Measurements from ENCODE around the gene DPY19L1.
A peak's percentile ranks its signal among the peaks of the same experiment; 100 is the strongest.
"Not testable (repeated sequence)": the region's sequence is repeated elsewhere in the genome, so short reads cannot be mapped to it uniquely, and the experiment has no call there.

The DPY19L1 gene

GRCh38 chr7:35021445-35021844, 15.8 kb downstream of the DPY19L1 start:
- Mint-ChIP-seq H3K27ac (no peak overlapping the region), H3K27me3 (no peaks in the 10 kb centered on the region), H3K4me3 (no peak overlapping the region), H3K4me1 (peaks cover 3% of the 10 kb centered on the region), H3K9me3 (no peaks in the 10 kb centered on the region), H3K36me3 (peaks cover 3% of the 10 kb centered on the region)
- DNase-seq (ENCODE audit: low spot score in 2 of 2) (no peak), ATAC-seq (ENCODE audit: low read depth) (no peak)

DNA sequence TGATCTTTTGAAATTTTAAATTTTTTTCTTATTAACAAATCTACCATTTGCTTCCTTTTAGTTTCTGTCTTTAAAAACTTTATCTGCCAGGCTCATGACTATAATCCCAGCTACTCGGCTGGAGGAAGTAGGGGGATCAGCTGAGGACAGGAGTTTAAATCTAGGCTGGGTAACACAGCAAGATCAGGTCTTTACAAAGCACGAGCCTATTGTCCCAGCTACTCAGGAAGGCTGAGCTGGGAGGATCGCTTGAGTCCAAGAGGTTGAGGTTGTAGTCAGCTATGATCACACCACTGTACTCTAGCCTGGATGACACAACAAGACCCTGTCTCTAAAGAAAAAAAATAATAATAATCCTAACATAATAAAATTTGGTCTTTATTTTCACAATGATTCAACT, 17.5 kb downstream of the DPY19L1 start:
- peaks cover 3% of the 10 kb centered on the region for H3K4me1 Mint-ChIP-seq
- H3K9me3 Mint-ChIP-seq = no peaks in the 10 kb centered on the region
- ATAC-seq (ENCODE audit: low read depth) (no peak), DNase-seq (ENCODE audit: low spot score in 2 of 2) (no peak)
- no peak overlapping the region for H3K4me3 Mint-ChIP-seq
- peaks cover 7% of the 10 kb centered on the region for H3K36me3 Mint-ChIP-seq
- no peaks in the 10 kb centered on the region for H3K27me3 Mint-ChIP-seq
- H3K27ac Mint-ChIP-seq = no peak overlapping the region

- Mint-ChIP-seq H3K27ac (no peak overlapping the region), H3K27me3 (no peaks in the 10 kb centered on the region), H3K36me3 (peaks cover 7% of the 10 kb centered on the region), H3K4me1 (peaks cover 3% of the 10 kb centered on the region), H3K4me3 (no peak overlapping the region), H3K9me3 (no peaks in the 10 kb centered on the region)
- DNase-seq (ENCODE audit: low spot score in 2 of 2) (no peak), ATAC-seq (ENCODE audit: low read depth) (no peak)
Measured at GRCh38 chr7:35019179-35019729, 18.0 kb downstream of the DPY19L1 start.

DNA sequence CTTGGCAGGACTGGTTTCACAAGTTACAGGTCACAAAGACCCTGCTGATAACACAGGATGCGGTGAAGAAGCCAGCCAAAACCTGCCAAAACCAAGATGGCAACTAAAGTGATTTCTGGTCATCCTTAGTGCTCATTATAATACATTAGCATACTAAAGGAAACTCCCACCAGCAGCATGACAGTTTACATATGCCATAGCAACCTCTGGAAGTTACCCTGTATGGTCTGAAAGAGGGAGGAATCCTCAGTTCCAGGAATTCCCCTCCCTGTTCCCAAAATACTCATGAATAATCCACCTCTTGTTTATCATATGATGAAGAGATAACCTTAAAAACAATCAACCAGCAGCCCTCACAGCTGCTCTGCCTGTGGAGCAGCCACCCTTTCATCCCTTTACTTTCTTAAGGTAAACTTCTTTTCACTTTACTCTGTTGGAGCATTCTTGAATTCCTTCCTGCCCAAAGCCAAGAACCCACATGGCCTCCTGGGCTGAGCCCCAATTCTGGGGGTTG, 21.9 kb downstream of the DPY19L1 start:
- Mint-ChIP-seq H3K36me3 (peaks cover 16% of the 10 kb centered on the region), H3K27me3 (no peaks in the 10 kb centered on the region), H3K9me3 (no peaks in the 10 kb centered on the region), H3K27ac (no peak overlapping the region), H3K4me3 (no peak overlapping the region), H3K4me1 (peaks cover 5% of the 10 kb centered on the region)
- ATAC-seq (ENCODE audit: low read depth) = no peak
- DNase-seq (ENCODE audit: low spot score in 2 of 2) = no peak

DNA sequence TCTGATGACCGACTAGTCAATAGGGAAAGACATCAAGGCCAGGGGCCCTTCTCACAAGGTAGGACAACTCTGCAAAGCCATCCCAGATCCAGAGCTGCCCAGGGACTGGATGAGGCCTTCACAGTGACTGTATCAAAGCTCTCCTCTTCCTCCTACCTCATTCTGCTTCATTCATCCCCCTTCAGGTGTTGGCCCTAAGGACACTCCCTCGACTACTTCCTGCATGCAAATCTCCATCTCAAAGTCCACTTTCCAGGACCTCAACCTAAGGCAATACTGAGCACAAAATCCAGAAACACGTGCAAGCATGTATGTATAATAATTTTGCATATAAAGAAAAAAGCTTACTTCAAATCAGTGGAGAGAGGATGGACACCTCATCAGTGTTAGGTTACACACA, 25.1 kb downstream of the DPY19L1 start:
- Mint-ChIP-seq H3K27ac (peak overlapping the region; percentile 3), H3K4me3 (no peak overlapping the region), H3K4me1 (peaks cover 13% of the 10 kb centered on the region), H3K27me3 (no peaks in the 10 kb centered on the region), H3K9me3 (no peaks in the 10 kb centered on the region), H3K36me3 (peaks cover 22% of the 10 kb centered on the region)
- ATAC-seq (ENCODE audit: low read depth) = no peak
- DNase-seq (ENCODE audit: low spot score in 2 of 2) = no peak

GRCh38 chr7:35011085-35011484, 26.2 kb downstream of the DPY19L1 start:
- H3K36me3 Mint-ChIP-seq = peaks cover 18% of the 10 kb centered on the region
- ATAC-seq (ENCODE audit: low read depth) = no peak
- no peaks in the 10 kb centered on the region for H3K9me3 Mint-ChIP-seq
- H3K27ac Mint-ChIP-seq = no peak overlapping the region
- no peak for DNase-seq (ENCODE audit: low spot score in 2 of 2)
- H3K4me1 Mint-ChIP-seq = peaks cover 13% of the 10 kb centered on the region
- no peak overlapping the region for H3K4me3 Mint-ChIP-seq
- H3K27me3 Mint-ChIP-seq = no peaks in the 10 kb centered on the region

DNA sequence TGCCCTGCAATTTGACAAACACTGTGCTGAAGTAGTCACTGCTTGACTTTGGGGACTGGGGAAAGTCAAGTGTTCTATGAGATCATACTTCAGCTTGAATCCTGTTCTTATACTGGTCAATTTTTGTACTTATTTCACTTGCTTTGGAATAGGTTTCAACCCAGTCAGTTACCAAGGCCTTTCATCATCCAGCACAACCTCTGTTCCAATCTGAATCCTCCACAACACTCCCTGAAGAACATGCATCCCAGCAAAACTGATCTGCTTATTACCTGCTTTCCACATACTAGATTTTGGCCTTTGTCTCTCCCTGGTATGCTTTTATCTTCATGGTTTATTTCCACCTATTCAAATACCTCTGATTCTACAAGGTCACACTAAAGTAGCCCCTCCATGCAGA, 29.5 kb downstream of the DPY19L1 start:
- H3K27ac Mint-ChIP-seq = no peak overlapping the region
- H3K4me1 Mint-ChIP-seq = peaks cover 13% of the 10 kb centered on the region
- H3K4me3 Mint-ChIP-seq = no peak overlapping the region
- no peak for DNase-seq (ENCODE audit: low spot score in 2 of 2)
- H3K36me3 Mint-ChIP-seq = peaks cover 20% of the 10 kb centered on the region
- no peaks in the 10 kb centered on the region for H3K9me3 Mint-ChIP-seq
- no peak for ATAC-seq (ENCODE audit: low read depth)
- no peaks in the 10 kb centered on the region for H3K27me3 Mint-ChIP-seq

- no peak overlapping the region for H3K27ac Mint-ChIP-seq
- ATAC-seq (ENCODE audit: low read depth) = no peak
- H3K9me3 Mint-ChIP-seq = no peaks in the 10 kb centered on the region
- no peak for DNase-seq (ENCODE audit: low spot score in 2 of 2)
- H3K4me3 Mint-ChIP-seq = no peak overlapping the region
- peaks cover 19% of the 10 kb centered on the region for H3K36me3 Mint-ChIP-seq
- H3K4me1 Mint-ChIP-seq = peaks cover 11% of the 10 kb centered on the region
- no peaks in the 10 kb centered on the region for H3K27me3 Mint-ChIP-seq
Measured at GRCh38 chr7:35004531-35005095, 32.7 kb downstream of the DPY19L1 start.

GRCh38 chr7:35003679-35004303, 33.5 kb downstream of the DPY19L1 start:
- Mint-ChIP-seq H3K4me3 (no peak overlapping the region), H3K4me1 (peaks cover 8% of the 10 kb centered on the region), H3K9me3 (no peaks in the 10 kb centered on the region), H3K36me3 (peaks cover 20% of the 10 kb centered on the region), H3K27me3 (no peaks in the 10 kb centered on the region), H3K27ac (no peak overlapping the region)
- ATAC-seq (ENCODE audit: low read depth) (no peak), DNase-seq (ENCODE audit: low spot score in 2 of 2) (no peak)

- not testable (repeated sequence) for DNase-seq (ENCODE audit: low spot score in 2 of 2); H3K9me3 Mint-ChIP-seq; H3K27ac Mint-ChIP-seq; ATAC-seq (ENCODE audit: low read depth); H3K4me3 Mint-ChIP-seq; H3K4me1 Mint-ChIP-seq; H3K27me3 Mint-ChIP-seq
- H3K36me3 Mint-ChIP-seq = peaks cover 22% of the 10 kb centered on the region
Measured at GRCh38 chr7:35003177-35003650, 34.1 kb downstream of the DPY19L1 start.

DNA sequence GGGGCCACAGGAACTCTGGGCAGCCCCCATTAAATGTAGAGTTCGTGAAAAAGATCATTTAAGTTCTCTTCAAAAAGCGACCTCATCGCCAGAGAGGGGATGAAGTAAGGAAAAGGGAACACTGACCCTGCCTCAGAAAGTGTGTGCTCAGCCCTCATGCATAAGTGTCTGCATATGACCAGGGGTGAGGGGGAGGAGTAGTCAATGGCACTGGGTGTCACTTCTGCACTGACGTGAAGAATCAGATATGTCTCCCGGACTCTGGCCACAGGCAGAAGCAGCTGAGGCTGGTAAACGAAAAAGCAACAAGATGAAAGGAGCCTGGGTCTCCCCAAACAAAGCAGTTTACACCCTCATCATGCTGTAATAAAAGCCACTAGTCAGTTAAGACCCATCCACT, 39.0 kb downstream of the DPY19L1 start:
- not testable (repeated sequence) for H3K4me3 Mint-ChIP-seq, H3K4me1 Mint-ChIP-seq, H3K27ac Mint-ChIP-seq

GRCh38 chr7:34996423-34997090, 40.7 kb downstream of the DPY19L1 start:
- H3K4me1 Mint-ChIP-seq; H3K4me3 Mint-ChIP-seq; H3K9me3 Mint-ChIP-seq; ATAC-seq (ENCODE audit: low read depth); H3K36me3 Mint-ChIP-seq; DNase-seq (ENCODE audit: low spot score in 2 of 2); H3K27ac Mint-ChIP-seq; H3K27me3 Mint-ChIP-seq: not testable (repeated sequence)

More for the DNA sequence above, 39.0 kb downstream of the DPY19L1 start:
- not testable (repeated sequence) for H3K27me3 Mint-ChIP-seq; ATAC-seq (ENCODE audit: low read depth); DNase-seq (ENCODE audit: low spot score in 2 of 2); H3K9me3 Mint-ChIP-seq
- peaks cover 17% of the 10 kb centered on the region for H3K36me3 Mint-ChIP-seq

DNA sequence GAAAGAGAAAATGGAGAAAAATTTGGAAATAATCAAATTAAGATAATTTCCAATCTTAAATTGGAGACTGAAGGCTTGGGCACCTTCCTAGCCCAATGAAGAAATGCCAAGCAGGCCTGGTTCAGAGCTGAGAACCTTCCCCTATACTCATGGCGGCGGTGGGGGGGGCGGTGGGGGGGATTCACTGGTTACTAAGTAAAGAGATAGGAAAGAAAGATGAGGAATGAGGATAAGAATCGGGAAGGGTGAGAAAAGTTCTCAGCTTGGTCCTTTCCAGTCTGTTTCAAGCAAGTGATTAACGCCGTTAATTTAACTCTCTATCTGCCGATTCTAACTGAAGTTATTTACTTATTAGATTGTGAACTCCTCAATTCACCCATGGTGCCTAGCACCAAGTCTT, 41.5 kb downstream of the DPY19L1 start:
- H3K9me3 Mint-ChIP-seq = no peaks in the 10 kb centered on the region
- no peak for DNase-seq (ENCODE audit: low spot score in 2 of 2)
- ATAC-seq (ENCODE audit: low read depth) = no peak
- no peak overlapping the region for H3K27ac Mint-ChIP-seq
- H3K27me3 Mint-ChIP-seq = no peaks in the 10 kb centered on the region
- no peak overlapping the region for H3K4me3 Mint-ChIP-seq
- H3K36me3 Mint-ChIP-seq = peaks cover 9% of the 10 kb centered on the region
- H3K4me1 Mint-ChIP-seq = no peaks in the 10 kb centered on the region
